ENCODE measurements around the gene WDR33. TPM values are rescaled to one million over a fixed set of nuclear protein-coding genes. Genes with fewer than 3 reads are reported as not detected.

Gene WDR33
- total and polyA plus RNA-seq, 2 donors (not counting 3 experiments of a cell fraction or from before 2014, with no cell fraction given), result 16.4 to 52.5 TPM

- Histone ChIP-seq H3K27ac (ENCODE audit: insufficient read depth, low read depth, low read length) (no peak overlapping the region), H2AFZ (ENCODE audit: low read depth, low read length) (no peak overlapping the region), H4K20me1 (replicated peaks; ENCODE audit: control insufficient read depth, extremely low read depth, insufficient read depth, low read length) (no peaks in the 10 kb centered on the region), H3K36me3 (ENCODE audit: control insufficient read depth in 2 of 2, extremely low read depth in 1 of 2, insufficient read depth in 2 of 2, low read length in 2 of 2) (peaks cover 0 to 9% of the 10 kb centered on the region in 2 experiments), H3K4me1 (ENCODE audit: control insufficient read depth, extremely low read depth, insufficient read depth, low read length) (peaks cover 16% of the 10 kb centered on the region), H3K9ac (replicated peaks; ENCODE audit: extremely low read depth, insufficient read depth, low read length) (no peak overlapping the region), H3K79me2 (ENCODE audit: control insufficient read depth, insufficient read depth, low read length) (no peaks in the 10 kb centered on the region), H3K27me3 (ENCODE audit: control insufficient read depth in 2 of 2, insufficient read depth in 2 of 2, low read length in 2 of 2) (no peaks in the 10 kb centered on the region), H3K4me2 (ENCODE audit: insufficient read depth, low read length) (no peak overlapping the region), H3K4me3 (replicated peaks in 1 of 3; ENCODE audit: insufficient read depth in 1 of 3, low read depth in 1 of 3, low read length in 3 of 3) (no peak overlapping the region), H3K9me1 (replicated peaks; ENCODE audit: control insufficient read depth, extremely low read depth, insufficient read depth, low read length) (no peaks in the 10 kb centered on the region), H3K9me3 (replicated peaks; ENCODE audit: control insufficient read depth, insufficient read depth, low read length) (no peaks in the 10 kb centered on the region)
- ChIA-PET POLR2A (interaction anchor here (0.7 kb wide), 1 partner anchor 56 kb away, joined by 3 read pairs; no protein-coding TSS in a partner anchor), CTCF (interaction anchor here (1.5 to 12.1 kb wide), 3 partner anchors 40 to 63 kb away, joined by 3 to 424 read pairs (median 5); no protein-coding TSS in a partner anchor)
- no TSS peak for BruUV-seq (replicated peaks)
- no peak for TF ChIP-seq POLR2A (IDR thresholded peaks at IDR 0.05; ENCODE audit: low read depth, low read length)
- TF ChIP-seq EZH2 (IDR thresholded peaks at IDR 0.05; ENCODE audit: borderline replicate concordance, low read depth, low read length, severe bottlenecking), result no peak
- no peak for TF ChIP-seq FOS (IDR thresholded peaks at IDR 0.05; ENCODE audit: borderline replicate concordance, insufficient read depth, low read length)
- no peak for TF ChIP-seq POLR2AphosphoS5 (IDR thresholded peaks at IDR 0.05; ENCODE audit: insufficient read depth, low read depth, low read length)
- no peak for TF ChIP-seq MAX (IDR thresholded peaks at IDR 0.05; ENCODE audit: insufficient read depth, insufficient read length)
- no peak for TF ChIP-seq MYC (IDR thresholded peaks at IDR 0.05; ENCODE audit: low read depth, low read length)
- intact Hi-C loops (cut with micrococcal nuclease) (no loop called here), dilution Hi-C loops (cut with MboI; ENCODE audit: extremely low pct_ligation_motif_present, low sequenced_read_pairs) (no loop called here)
- FAIRE-seq, result no peak
- DNase-seq (ENCODE audit: low read depth, low spot score), result no peak
Measured at GRCh38 chr2:127655209-127656073, 155.5 kb downstream of the WDR33 start.

GRCh38 chr2:127654838-127655175, 156.2 kb downstream of the WDR33 start:
- dilution Hi-C loops (cut with MboI; ENCODE audit: extremely low pct_ligation_motif_present, low sequenced_read_pairs) (no loop called here), intact Hi-C loops (cut with micrococcal nuclease) (no loop called here)
- no peak overlapping the region for H3K27ac ChIP-seq (ENCODE audit: insufficient read depth, low read depth, low read length)
- H3K9me1 ChIP-seq (replicated peaks; ENCODE audit: control insufficient read depth, extremely low read depth, insufficient read depth, low read length), result no peaks in the 10 kb centered on the region
- no peak overlapping the region for H3K9ac ChIP-seq (replicated peaks; ENCODE audit: extremely low read depth, insufficient read depth, low read length)
- H3K4me1 ChIP-seq (ENCODE audit: control insufficient read depth, extremely low read depth, insufficient read depth, low read length), result peaks cover 12% of the 10 kb centered on the region
- no peak for FAIRE-seq
- no TSS peak for BruUV-seq (replicated peaks)
- no peaks in the 10 kb centered on the region for H3K9me3 ChIP-seq (replicated peaks; ENCODE audit: control insufficient read depth, insufficient read depth, low read length)
- H3K79me2 ChIP-seq (ENCODE audit: control insufficient read depth, insufficient read depth, low read length), result no peaks in the 10 kb centered on the region
- ChIA-PET POLR2A (no interaction called here), CTCF (interaction anchor here (1.5 to 12.1 kb wide), 3 partner anchors 41 to 62 kb away, joined by 3 to 424 read pairs (median 5); no protein-coding TSS in a partner anchor)
- no peaks in the 10 kb centered on the region for H4K20me1 ChIP-seq (replicated peaks; ENCODE audit: control insufficient read depth, extremely low read depth, insufficient read depth, low read length)
- H3K36me3 ChIP-seq (ENCODE audit: control insufficient read depth in 2 of 2, extremely low read depth in 1 of 2, insufficient read depth in 2 of 2, low read length in 2 of 2), result peaks cover 0 to 9% of the 10 kb centered on the region in 2 experiments
- no peak overlapping the region for H3K4me3 ChIP-seq (replicated peaks in 1 of 3; ENCODE audit: insufficient read depth in 1 of 3, low read depth in 1 of 3, low read length in 3 of 3)
- DNase-seq (ENCODE audit: low read depth, low spot score), result no peak
- TF ChIP-seq POLR2AphosphoS5 (IDR thresholded peaks at IDR 0.05; ENCODE audit: insufficient read depth, low read depth, low read length) (no peak), JUN (IDR thresholded peaks at IDR 0.05; ENCODE audit: borderline replicate concordance, insufficient read depth, insufficient read length, low read depth) (no peak), CTCF (IDR thresholded peaks at IDR 0.05; ENCODE audit: extremely low read depth in 1 of 2, insufficient read depth in 1 of 2, low read depth in 1 of 2, low read length in 2 of 2) (no peak), FOS (IDR thresholded peaks at IDR 0.05; ENCODE audit: borderline replicate concordance, insufficient read depth, low read length) (no peak), MYC (IDR thresholded peaks at IDR 0.05; ENCODE audit: low read depth, low read length) (no peak), EZH2 (IDR thresholded peaks at IDR 0.05; ENCODE audit: borderline replicate concordance, low read depth, low read length, severe bottlenecking) (no peak), GATA2 (IDR thresholded peaks at IDR 0.05; ENCODE audit: insufficient read depth, insufficient read length, low read depth, low read length) (no peak), POLR2A (IDR thresholded peaks at IDR 0.05; ENCODE audit: low read depth, low read length) (no peak), MAX (IDR thresholded peaks at IDR 0.05; ENCODE audit: insufficient read depth, insufficient read length) (no peak)
- no peak overlapping the region for H3K4me2 ChIP-seq (ENCODE audit: insufficient read depth, low read length)
- no peaks in the 10 kb centered on the region for H3K27me3 ChIP-seq (ENCODE audit: control insufficient read depth in 2 of 2, insufficient read depth in 2 of 2, low read length in 2 of 2)
- no peak overlapping the region for H2AFZ ChIP-seq (ENCODE audit: low read depth, low read length)

Data from endothelial cell of umbilical vein (primary cell).